NCI-H345 (cell line): Measurements from ENCODE around the gene AZIN2.
"Not testable (repeated sequence)": the region's sequence is repeated elsewhere in the genome, so short reads cannot be mapped to it uniquely, and the experiment has no call there.

ENCODE experiments used
- DNase-seq: peaks from one replicate; lab custom pipeline; 2025; lab: John Stamatoyannopoulos, UW

The AZIN2 gene

DNA sequence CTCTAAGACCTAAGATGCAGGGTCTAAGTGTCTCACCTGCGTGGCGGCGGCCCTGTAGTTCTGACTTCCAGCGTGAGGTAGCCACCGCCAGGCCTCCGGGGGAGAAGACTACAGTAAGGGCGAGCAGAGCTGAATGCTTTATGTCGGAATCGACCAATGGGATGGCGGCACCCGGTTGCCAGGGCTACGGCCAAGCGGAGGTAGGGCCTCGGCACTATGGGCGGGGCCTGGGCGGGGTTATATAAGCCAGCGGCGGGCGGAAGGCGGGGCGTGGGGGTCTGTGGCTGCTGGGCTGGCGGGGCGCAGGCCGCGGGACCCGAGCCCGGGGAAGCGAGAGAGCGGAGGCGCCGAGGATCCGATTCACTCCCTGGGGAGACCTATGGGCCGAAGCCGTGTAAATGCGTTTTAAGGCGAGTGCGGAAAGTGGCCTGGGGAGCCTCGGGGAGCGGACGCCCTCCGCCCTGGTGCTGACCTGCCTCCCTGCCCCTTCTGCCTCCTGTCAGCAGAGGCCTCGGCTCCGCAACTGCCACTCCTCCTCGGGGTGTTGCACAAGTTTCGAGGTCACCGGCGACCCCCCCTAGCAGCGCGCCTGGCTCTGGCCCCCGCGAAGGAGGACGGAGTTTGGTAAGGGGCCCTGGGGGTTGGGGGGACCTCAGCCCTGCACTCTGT is at the start of gene AZIN2:
AZIN2 (plus strand) TSS at position 269 of the 669 bp plus-strand sequence. CDS start 1,097 bp downstream, outside the sequence.
- peak; percentile 95 for DNase-seq

DNA sequence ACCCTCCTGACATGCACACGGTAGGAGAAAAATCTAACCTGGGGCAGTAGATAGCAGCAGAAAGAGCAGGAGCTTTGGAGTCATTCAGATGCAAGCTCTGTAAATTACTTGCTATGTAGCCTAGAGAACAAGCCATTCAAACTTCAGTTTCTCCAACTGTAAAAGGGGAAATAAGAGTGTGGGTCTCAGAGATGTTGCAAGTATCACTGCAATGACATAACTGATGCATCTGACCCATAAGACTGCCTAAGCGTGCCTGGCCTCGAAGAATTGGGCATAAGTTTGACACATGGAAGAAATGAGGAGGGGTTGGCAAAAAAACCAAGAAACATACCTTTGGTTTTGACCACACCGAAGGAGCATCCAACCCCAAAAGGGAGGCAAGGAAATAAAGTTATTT is 49.4 kb upstream of the AZIN2 start:
- DNase-seq = no peak

DNA sequence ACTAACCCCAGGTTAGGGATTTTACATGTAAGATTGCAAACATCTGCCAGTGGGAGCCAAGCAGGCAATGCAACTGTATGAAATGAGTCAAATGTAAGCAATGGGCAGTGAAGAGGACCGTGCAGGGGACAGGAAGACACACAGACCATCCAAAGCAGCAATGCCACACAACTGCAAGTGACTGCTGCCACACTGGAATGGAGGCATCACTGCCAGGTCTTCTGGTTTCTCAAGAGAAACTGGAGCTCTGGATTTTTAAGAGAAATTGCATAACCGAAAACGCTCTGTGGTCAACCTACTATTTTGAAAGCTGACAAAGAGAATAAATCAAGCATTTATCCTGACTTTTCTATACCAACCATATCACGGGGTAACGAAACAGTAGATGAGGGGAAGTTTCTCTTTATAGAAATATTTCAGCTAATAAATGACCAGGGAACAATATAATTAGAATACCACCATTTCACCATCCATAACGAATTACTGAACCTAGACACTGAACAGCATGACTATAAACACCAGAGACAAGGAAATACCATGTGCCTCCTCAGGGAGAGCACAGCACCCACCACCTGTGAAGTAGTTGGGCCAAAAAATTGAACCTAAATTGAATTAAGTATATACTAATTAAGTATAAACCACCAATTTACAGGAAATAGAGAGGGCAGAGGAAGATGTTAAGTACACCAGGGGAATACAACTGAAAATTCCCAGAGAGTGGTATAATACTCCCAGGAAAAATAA is 48.7 kb upstream of the AZIN2 start:
- no peak for DNase-seq

DNA sequence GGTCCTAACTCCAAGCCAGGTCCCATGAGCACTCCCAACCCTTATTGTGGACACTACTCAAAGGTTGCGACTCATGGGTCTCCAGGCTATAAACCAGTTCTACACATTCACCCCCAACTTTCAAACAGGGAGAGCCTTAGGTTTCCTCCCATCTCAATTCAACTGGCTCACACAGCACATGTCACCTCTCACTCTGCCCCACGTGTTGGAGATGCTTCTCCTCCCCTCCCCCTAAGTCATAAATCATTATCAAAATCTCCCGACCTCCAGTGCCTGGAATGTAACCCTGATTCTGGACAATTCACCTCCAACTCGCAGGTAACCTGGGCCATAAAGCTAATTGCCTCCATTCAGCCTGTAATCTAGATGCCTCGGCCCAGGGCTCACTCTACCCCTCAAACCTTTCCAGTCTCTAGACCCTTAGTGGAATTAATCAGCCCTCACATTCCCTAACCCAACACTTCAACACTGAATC is 44.9 kb upstream of the AZIN2 start:
- no peak for DNase-seq

DNA sequence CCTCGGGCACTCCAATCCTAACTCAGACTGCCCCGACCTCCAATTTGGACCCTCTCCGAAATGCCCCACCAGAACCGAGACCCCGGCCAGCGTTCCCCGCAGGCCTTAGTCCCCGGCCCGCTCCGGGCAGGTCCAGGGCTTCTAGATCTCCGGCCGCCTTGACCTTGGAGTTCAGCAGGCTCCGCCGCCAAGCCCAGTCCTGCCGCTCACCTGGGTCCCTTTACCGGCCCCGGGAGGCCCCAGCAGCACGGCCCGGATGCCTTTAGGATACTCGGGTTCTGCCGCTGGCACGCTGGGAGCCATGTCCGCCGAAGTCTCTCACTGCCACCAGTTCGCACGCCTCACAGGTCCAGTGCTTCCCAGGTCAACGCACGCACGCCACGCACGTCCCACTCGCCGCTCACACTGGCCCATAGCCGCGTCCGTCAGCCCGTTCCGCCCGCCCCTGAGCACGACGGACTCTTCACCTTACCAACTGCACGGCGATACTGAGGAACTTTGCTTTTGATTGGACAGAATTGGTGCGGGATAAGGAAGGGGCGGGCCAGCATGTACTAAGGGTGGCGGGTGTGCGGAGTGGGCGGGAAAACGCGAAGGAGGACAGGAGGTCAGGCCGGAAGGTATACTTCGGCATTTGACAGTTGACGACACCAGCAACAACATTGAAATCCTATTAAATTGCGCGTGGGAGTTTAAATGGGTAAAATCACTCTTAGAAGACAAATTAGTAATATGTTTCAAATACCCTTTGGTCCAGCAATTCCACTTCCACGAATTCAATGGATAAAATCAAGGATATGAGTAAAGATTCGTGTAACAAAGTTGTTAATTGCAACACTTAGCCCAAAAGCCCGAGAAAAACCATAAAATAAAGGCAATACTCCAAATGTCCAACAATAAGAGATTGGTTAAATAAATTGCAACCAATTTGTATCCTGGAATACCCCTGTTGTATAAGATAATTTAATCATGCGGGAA is 44.1 kb upstream of the AZIN2 start, which contains the start of gene AK2:
AK2 (minus strand) TSS at position 358 of the 978 bp plus-strand sequence; CDS start at position 303, 55 bp downstream.
- DNase-seq = peak; percentile 98

DNA sequence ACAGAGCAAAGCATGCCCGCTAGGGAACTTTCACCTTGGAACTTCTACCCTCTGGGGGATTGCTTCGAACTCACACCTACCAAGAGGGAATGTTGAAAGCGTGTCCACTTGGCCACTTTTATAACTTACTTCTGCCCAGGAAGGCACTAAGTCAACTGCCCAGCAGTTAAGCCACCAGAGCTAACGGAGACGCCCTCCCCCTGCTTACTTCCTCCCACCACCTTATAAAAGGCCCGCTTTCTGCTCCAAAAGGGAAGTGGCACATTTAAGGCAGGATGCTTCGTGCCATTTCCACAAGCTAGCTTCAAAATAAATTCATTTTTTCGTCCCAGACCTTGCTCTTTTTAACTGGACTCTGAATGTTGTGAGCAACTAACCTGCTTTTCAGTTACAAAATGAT is 41.1 kb upstream of the AZIN2 start:
- no peak for DNase-seq

DNA sequence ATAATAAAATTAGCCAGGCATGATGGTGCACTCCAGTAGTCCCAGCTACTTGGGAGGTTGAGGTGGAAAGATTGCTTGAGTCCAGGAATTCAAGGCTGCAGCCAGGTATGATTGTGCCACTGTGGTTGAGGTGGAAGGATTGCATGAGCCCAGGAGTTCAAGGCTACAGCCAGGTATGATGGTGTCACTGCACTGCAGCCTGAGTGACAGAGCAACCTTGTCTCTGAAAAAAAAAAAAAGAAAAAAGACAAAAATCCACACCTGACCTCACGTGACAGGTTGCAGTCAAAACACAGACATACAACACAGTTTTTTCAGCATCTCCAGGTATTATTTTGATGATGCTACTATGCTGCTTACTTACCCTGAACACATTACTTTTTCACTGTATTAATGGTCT is 39.9 kb upstream of the AZIN2 start:
- no peak for DNase-seq

DNA sequence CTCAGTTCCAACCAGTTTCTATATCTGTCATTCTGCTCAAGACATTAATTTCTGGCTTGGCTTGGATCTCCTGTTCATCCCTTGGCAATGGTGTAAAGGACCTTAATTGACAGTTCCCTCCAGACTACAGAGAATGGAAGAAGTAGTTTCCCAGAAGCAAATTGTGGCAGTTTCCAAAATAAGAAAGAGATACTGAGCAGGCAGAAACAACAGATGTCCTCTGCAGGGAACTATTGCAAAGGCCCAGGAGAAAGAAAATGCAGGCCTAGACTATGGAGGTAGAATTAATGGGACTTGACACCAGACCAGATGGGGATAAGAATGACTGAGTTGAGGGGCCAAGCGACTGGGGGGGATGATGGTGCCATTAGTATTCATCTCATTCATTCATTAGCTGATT is 38.1 kb upstream of the AZIN2 start:
- no peak for DNase-seq

DNA sequence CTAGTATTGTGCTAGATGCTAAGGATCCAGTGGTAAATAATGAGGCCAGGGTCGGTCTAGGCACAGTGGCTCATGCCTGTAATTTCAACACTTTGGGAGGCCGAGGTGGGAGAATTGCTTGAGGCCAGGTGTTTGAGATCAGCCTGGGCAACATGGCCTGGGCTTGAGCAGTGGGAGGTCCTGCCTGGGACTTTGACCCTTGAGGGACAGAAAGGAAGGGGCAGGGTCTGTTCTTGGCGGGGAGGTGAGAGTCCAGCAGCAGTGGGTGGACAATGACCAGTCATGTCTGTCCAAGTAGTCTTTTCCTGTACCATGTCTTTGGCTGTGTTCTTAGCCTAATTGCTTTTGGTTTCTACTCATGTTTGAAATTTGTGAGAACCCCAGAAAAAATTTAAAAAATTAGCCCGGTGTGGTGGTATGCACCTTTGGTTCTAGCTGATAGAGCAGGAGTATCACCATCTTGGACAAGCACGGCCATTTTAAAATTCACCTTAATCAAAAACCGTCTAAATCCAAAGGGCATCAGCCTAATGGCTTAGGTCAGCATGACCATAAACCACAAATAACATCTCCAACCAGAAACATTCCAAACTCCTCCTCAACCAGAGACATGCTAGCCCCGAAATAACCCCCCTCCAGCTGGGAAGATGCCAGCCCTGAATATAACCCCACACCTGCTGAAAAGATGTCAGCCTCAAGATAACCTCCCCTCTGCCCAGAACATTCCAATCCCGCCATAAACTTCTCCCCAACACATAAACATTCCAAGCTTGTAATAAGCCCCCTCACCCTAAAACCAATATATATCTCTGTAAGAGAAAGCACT is 37.5 kb upstream of the AZIN2 start:
- DNase-seq = no peak

DNA sequence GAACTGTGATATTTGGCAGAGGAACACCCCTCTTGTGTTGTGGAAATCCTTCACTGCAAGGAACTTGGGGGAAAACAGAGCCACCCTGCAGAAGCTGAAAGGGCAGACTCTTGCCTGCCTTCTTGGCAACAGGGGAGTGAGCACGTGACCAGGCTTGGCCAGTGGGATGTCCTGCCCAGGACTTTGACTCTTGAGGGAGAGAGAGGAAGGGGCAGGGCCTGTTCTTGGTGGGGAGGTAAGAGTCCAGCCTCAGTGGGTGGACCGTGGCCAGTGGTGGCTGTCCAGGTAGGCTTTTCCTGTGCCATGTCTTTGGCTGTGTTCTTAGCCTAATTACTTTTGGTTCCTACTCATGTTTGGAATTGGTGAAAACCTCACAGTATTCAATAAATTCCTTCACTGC is 35.7 kb upstream of the AZIN2 start:
- DNase-seq = no peak

DNA sequence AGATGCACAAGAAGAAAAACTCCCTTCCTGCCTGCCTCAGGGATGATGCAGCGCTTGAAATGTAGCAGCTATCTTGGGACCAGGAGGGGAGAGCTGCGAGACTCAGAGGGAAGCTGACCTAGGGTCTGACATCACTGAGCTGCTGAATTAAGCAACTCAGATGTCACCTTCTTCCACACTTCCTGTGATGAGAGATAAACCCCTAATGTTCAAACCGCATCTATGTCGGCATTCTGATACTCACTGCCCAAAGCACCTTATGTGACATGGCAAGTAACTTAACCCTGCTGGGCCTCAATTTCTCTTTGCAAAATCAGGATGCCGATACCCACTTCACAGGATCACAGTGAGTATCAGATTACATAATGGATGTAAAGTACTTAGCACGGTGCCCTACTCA is 35.1 kb upstream of the AZIN2 start:
- DNase-seq = no peak

DNA sequence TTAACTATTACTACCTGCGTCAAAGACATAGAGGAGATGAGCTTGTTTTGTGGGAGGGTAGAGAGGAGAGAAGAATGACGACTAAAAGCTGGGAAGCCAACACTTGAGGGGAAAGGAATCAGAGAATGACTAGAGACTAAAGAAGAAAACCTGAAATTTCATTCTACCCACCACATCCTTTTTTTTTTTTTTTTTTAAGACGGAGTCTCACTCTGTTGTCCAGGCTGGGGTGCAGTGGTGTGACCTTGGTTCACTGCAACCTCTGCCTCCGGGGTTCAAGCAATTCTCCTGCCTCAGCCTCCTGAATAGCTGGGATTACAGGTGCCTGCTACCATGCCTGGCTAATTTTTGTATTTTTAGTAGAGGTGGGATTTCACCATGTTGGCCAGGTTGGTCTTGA is 34.7 kb upstream of the AZIN2 start:
- not testable (repeated sequence) for DNase-seq

DNA sequence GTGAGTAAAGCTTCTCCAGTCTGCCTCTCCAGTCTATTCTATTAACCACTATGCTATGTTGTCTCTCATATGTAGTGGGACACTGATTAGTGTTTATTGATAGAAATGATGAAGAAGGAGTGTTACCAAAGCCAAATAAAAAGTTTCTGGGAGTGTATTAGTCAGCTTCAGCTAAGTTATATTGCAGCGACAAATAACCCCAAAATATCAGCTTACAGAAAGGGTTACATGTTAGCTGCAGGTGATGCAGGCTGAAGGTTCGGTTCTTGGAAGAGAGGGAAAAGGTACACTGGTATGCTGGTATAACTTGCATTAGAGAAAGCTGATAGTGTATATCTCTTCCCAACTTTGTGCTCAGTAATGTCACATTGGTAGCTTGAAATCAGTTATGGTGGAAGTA is 33.7 kb upstream of the AZIN2 start:
- DNase-seq = no peak

DNA sequence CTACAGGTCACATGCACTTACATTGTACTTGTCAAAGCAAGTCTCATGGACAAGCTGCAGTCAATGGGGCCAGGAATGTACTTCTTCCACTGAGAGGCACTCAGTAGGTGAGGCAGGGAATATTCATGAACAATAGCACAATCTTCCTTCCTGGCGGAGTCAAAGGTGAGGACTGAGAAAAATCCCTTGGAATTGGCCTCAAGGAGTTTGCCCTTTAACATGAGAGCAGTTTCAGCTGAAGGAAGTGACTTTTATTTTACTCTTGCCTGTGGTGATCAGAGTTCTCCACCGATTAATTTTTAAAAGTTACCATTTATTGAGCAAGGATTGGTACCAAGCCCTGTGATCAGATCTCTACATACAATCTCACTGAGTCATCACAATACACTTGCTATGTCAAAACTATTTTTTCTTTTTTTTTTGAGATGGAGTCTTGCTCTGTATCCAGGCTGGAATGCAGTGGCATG is 33.1 kb upstream of the AZIN2 start:
- DNase-seq = no peak

DNA sequence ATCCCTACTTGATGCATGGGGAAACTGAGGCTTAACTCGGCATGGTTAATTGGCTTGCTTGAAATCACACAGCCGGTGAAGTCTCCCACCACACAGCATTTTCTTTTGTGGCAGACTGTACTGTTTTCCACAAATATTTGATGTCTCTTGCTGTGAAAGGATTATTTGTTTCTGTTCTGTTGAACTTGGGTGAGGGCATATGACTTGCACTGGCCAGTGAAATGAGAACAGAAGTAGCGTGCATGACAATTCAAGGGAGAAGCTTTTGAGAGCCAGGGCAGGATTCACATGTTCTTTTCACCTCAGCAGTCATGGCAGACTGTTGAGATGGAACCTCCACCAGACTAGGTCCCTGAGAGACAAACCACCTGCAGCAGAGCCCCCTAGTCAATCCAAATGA is 32.5 kb upstream of the AZIN2 start:
- DNase-seq = no peak

DNA sequence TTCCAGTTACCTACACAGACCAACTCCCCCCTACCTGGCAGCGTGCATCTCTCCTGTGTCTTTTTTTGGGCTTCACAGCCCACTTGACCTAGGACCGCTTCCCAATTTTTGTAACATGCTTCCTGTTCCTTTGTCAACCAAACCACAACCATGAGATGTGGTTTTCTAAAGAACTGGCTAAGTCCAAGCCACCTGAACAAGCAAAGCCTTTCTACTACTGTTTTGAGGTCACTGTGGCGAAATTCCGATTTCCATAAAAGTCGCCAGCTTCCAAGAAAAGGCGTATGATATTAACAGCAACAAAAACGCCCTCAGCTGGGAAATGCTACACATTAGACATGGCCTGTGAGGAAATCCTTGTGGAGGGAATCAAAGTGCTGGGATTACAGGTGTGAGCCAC is 31.6 kb upstream of the AZIN2 start:
- DNase-seq = no peak

DNA sequence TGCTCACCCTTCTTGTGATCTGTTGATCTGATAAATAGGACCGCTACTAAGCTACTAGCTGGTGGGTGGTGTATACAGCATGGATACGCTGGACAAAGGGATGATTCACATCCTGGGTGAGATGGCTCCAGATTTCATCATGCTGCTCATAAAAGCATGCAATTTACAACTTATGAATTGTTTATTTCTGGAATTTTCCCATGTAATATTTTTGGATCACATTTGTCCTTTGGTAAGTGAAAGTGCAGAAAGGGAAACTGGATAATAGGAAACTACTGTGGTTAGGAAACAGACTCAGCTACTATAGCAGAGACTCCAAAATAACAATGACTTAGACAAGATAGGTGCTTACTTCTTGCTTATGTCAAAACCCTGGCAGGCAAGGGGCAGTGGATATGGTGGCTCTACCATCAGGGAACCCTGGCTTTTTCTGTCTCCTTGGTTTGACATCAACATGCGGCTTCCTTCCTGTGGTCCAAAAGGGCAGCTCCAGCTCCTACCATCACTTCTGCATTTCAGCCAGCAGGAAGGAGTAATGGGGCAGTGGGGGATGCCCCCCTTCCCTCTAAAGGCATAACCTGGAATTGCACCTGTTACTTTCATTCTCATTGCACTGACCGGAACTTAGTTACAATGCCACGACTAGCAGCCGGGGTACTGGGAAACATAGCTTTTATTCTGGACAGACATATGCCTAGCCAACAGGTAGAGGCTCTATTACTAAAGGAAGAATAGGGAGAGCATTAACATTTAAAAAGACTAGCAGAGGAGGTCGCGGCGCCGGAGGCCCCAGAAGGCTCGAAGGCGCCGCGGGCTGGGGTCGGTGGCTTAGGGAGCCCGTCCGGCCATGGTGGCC is 30.5 kb upstream of the AZIN2 start:
- no peak for DNase-seq

DNA sequence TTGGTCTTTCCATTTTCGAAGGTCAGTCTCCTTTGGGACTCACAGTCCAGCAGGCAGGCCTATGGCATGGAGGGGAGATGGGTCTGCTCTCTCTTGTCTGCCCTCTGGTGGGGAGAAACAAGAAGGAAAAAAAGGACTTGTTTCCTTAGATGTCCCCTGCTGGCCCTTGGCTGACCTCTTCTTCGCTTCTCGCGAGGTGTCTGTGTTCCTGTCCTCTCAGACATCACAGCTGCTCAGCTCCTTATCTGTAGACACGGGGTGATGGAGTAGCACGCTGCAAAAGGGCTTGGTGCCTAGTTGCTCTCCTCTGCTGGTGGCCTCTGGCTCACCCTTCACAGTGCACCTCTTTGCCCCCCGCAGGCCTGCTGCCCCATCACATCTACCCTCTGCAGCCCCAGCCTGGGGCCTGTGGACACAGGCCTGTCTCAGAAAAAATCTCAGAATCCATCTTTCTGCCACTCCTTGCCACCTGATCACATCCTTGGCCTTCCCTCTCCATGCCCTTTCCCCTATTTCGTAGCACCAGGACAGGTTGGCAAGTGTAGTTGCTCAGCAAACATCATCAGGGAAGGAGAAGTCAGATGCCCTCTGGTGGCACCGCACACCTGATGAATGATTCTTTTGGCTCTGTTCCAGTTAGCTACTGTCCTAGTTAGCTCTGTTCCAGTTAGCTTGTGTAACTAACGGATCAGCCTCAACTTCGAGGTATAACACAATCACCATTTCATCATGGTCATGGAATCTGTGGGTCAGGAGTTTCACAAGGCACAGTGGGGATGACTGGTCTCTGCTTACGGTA is 25.5 kb upstream of the AZIN2 start:
- DNase-seq = peak; percentile 58

DNA sequence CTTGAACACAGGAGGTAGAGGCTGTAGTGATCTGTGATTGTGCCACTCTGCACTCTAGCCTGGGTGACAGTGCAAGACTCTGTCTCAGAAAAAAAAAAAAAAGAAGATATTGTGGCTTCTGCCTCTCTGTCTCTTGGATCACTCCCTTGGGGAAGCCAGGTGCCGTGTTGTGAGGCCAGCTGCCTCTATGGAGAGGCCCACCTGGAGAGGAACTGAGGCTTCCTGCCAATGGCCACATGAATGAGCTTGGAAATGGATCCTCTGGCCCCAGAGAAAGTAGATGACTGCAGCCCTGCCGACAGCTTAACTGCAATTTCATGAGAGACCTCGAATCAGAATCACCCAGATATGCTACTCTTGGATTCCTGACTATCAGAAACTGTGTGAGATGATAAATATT is 24.5 kb upstream of the AZIN2 start:
- peak; percentile 75 for DNase-seq
